ENCODE measurements around the gene ZNF862. TPM values are rescaled to one million over a fixed set of nuclear protein-coding genes. Genes with fewer than 3 reads are reported as not detected.

ZNF862 gene
- polyA plus RNA-seq, 1 of the 3 experiments (the other 2 are of a cell fraction): 17.3 TPM

GRCh38 chr7:149879271-149879743 is 41.1 kb downstream of the ZNF862 start:
- Histone ChIP-seq H3K27me3 (ENCODE audit: insufficient read depth) (no peaks in the 10 kb centered on the region), H3K4me1 (ENCODE audit: control insufficient read depth in 1 of 2, insufficient read depth in 2 of 2, low read depth in 1 of 2, low read length in 1 of 2) (peaks cover 0 to 9% of the 10 kb centered on the region in 2 experiments; a peak in 2 of 4 replicates), H3K9ac (no peak overlapping the region), H3K36me3 (replicated peaks in 1 of 2; ENCODE audit: control insufficient read depth in 1 of 2, insufficient read depth in 2 of 2, low read length in 1 of 2) (peaks cover 0 to 7% of the 10 kb centered on the region in 2 experiments), H2AFZ (ENCODE audit: low read depth) (no peak overlapping the region), H3F3A (replicated peaks; ENCODE audit: insufficient read depth) (no peaks in the 10 kb centered on the region), H4K20me1 (ENCODE audit: insufficient read depth) (no peaks in the 10 kb centered on the region), H3K9me2 (no peaks in the 10 kb centered on the region), H3K27ac (ENCODE audit: low read depth in 2 of 2, low read length in 1 of 2) (no peak overlapping the region), H3K4me3 (ENCODE audit: low read depth in 2 of 2, low read length in 1 of 2) (no peak overlapping the region), H3K4me2 (no peak overlapping the region), H3K9me3 (no peaks in the 10 kb centered on the region), H3K79me2 (ENCODE audit: insufficient read depth) (no peaks in the 10 kb centered on the region)
- POLR2A ChIA-PET: interaction anchor here (1.5 kb wide), 1 partner anchor 9 kb away, joined by 3 read pairs; no protein-coding TSS in a partner anchor
- CTCF ChIA-PET: interaction anchor here (0.7 to 1.5 kb wide), 2 partner anchors 28 to 72 kb away, joined by 3 read pairs; no protein-coding TSS in a partner anchor
- TF ChIP-seq POLR2AphosphoS5 (IDR thresholded peaks at IDR 0.05; ENCODE audit: low read depth, low read length) (no peak), RXRA (IDR thresholded peaks at IDR 0.05; ENCODE audit: borderline replicate concordance, low read depth) (no peak), FOXJ3 (CRISPR knock-in tag; IDR thresholded peaks at IDR 0.05) (no peak), NRF1 (IDR thresholded peaks at IDR 0.05; ENCODE audit: low read depth, low read length) (no peak), REST (IDR thresholded peaks at IDR 0.05; ENCODE audit: low read depth, low read length) (no peak), FOSL2 (IDR thresholded peaks at IDR 0.05; ENCODE audit: borderline replicate concordance, low read depth) (no peak), FOXM1 (IDR thresholded peaks at IDR 0.05; ENCODE audit: low read depth) (no peak), RAD21 (IDR thresholded peaks at IDR 0.05; ENCODE audit: low read length) (no peak), TEAD4 (IDR thresholded peaks at IDR 0.05; ENCODE audit: borderline replicate concordance, insufficient read depth) (no peak), MXI1 (IDR thresholded peaks at IDR 0.05; ENCODE audit: low read depth, low read length) (no peak), YY1 (IDR thresholded peaks at IDR 0.05; ENCODE audit: low read depth) (no peak), EZH2phosphoT487 (IDR thresholded peaks at IDR 0.05; ENCODE audit: borderline replicate concordance, low read depth) (no peak), NFIC (IDR thresholded peaks at IDR 0.05; ENCODE audit: borderline replicate concordance) (no peak), ZBTB33 (IDR thresholded peaks at IDR 0.05; ENCODE audit: borderline replicate concordance, low read depth) (no peak), GABPA (IDR thresholded peaks at IDR 0.05; ENCODE audit: low read depth) (no peak), SMC3 (IDR thresholded peaks at IDR 0.05; ENCODE audit: low read depth, low read length) (no peak), ELF1 (IDR thresholded peaks at IDR 0.05) (no peak)
- 85% methylated on average over 13 of the region's 14 CpGs for WGBS (ENCODE audit: low lambda C conversion rate)
- no peak for DNase-seq
